ENCODE data around the gene PLEKHH2. TPM values are rescaled to one million over a fixed set of nuclear protein-coding genes. Genes with fewer than 3 reads are reported as not detected.

Gene PLEKHH2
- total RNA-seq, 1 experiment from 2014 or later = 3.1 TPM

DNA sequence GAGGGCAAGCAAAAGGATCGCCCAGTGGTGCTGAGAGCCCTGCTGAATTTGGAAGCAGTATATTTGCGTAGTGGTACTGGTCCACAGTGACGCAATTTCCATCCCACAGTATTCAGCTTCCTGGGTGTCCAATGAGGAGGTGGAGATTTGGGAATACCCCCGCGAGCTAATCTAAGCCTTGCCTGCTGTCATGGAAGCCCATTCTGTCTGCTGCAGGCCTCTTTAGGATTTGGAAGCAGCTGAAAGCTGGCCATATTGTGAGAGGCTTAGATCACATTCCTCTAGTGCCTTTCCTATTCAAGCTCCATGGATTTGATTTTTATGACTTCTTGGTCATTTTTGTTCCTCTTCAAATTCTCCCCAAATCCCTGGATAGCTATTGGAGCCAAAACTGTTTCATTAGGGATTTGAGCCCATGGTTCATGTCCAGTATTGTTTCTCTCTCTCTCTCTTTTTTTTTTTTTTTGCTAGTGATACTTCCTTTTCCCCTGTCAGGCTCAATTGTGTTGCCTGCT, 114.5 kb downstream of the PLEKHH2 start:
- no peaks in the 10 kb centered on the region for H3K23me2 ChIP-seq (ENCODE audit: insufficient read length, low read depth, low read length, poor library complexity, severe bottlenecking)
- H3K23ac ChIP-seq (ENCODE audit: insufficient read length, low read depth, low read length) = no peak overlapping the region
- H3T11ph ChIP-seq (ENCODE audit: low read length) = no peak overlapping the region
- H2BK5ac ChIP-seq (ENCODE audit: insufficient read length, low read length) = no peak overlapping the region
- no peak overlapping the region for H2BK20ac ChIP-seq (ENCODE audit: low read depth, low read length, poor library complexity, severe bottlenecking)
- no peak overlapping the region for H3K14ac ChIP-seq (ENCODE audit: insufficient read depth, low read length)
- no peak overlapping the region for H4K91ac ChIP-seq (ENCODE audit: insufficient read length, low read depth, low read length)
- no peak overlapping the region for H3K4ac ChIP-seq (ENCODE audit: low read depth, low read length)
- Mint-ChIP-seq H3K4me3 (no peak overlapping the region), H3K27me3 (ENCODE audit: low read depth) (no peaks in the 10 kb centered on the region), H3K9me3 (no peaks in the 10 kb centered on the region), H3K36me3 (ENCODE audit: insufficient read depth in 1 of 3, low read depth in 3 of 3) (peaks cover 0 to 2% (median 0%) of the 10 kb centered on the region in 3 experiments; a peak in 1 of 7 replicates), H3K4me1 (peaks cover 3 to 17% of the 10 kb centered on the region in 2 experiments), H3K27ac (no peak overlapping the region)
- no peaks in the 10 kb centered on the region for H3K79me1 ChIP-seq (ENCODE audit: insufficient read depth, low read depth, low read length, poor library complexity, severe bottlenecking)
- no peak overlapping the region for H3K56ac ChIP-seq (ENCODE audit: insufficient read length, low read depth, low read length)
- no peak for DNase-seq
- no peaks in the 10 kb centered on the region for H3K27me3 ChIP-seq (ENCODE audit: insufficient read depth, low read length)
- no peak overlapping the region for H3K18ac ChIP-seq (ENCODE audit: insufficient read length, low read depth, low read length)
- no peak for TF ChIP-seq CTCF (conservative IDR thresholded peaks at IDR 0.05)
- no peak overlapping the region for H3K27ac ChIP-seq (ENCODE audit: insufficient read length, low read depth, low read length)
- no peak overlapping the region for H2AK5ac ChIP-seq (ENCODE audit: insufficient read length, low read length)
- no peaks in the 10 kb centered on the region for H3K9me3 ChIP-seq (ENCODE audit: control insufficient read depth, low read depth, low read length)
- H3K9ac ChIP-seq (ENCODE audit: extremely low read depth, insufficient read length, low read length) = no peak overlapping the region
- no CpG with 5 or more reads among the region's 5 CpGs for WGBS (ENCODE audit: extremely low coverage, insufficient read length, low lambda C conversion rate)
- no peaks in the 10 kb centered on the region for H4K20me1 ChIP-seq (ENCODE audit: control insufficient read depth, insufficient read depth, insufficient read length)
- no peak overlapping the region for H2BK120ac ChIP-seq (ENCODE audit: low read depth, low read length, poor library complexity, severe bottlenecking)
- H4K8ac ChIP-seq (replicated peaks; ENCODE audit: insufficient read length, low read depth, low read length) = no peak overlapping the region
- H2BK15ac ChIP-seq (ENCODE audit: low read depth, low read length) = no peak overlapping the region
- no peak overlapping the region for H4K5ac ChIP-seq (ENCODE audit: insufficient read length, low read depth, low read length)
- H2BK12ac ChIP-seq (ENCODE audit: insufficient read length, low read depth, low read length) = no peak overlapping the region
- H3K79me2 ChIP-seq (ENCODE audit: insufficient read depth, low read length) = no peaks in the 10 kb centered on the region
- H3K4me2 ChIP-seq (ENCODE audit: insufficient read depth, insufficient read length, low read length) = no peak overlapping the region
- H3K4me1 ChIP-seq (ENCODE audit: insufficient read depth, low read length) = no peaks in the 10 kb centered on the region
- H2AFZ ChIP-seq (ENCODE audit: low read length) = no peak overlapping the region

All from H9 (cell line).